ENCODE results near the gene ATG3. TPM values are rescaled to one million over a fixed set of nuclear protein-coding genes. Genes with fewer than 3 reads are reported as not detected.
"Not testable (repeated sequence)": the region's sequence is repeated elsewhere in the genome, so short reads cannot be mapped to it uniquely, and the experiment has no call there.

Gene ATG3
- total RNA-seq, 1 donor from 2014 or later = 49.7 TPM

DNA sequence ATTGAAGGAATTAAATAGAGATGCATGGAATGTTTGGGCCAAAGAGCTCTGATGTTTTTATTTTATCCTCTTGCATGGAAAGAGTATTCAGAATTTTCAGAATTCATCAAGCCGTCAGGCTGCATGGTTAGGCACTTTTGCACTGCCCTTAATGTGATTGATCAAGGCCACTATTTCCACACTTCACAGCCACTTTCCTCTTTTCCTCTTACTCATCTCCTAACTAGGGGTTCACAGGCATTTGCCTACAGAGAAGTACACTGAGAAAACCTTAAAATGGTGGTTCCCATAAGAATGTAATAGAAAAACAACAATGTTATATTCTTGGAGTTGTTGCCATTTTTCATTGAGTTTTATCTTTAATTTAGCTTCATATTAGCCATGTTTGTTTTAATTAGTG, 10.9 kb upstream of the ATG3 start:
- H3K4me3 ChIP-seq (ENCODE audit: low read depth, low read length) = no peak overlapping the region
- DNase-seq (ENCODE audit: low read depth) = no peak
- H3K27me3 ChIP-seq (ENCODE audit: control insufficient read depth, insufficient read depth, low read length) = no peaks in the 10 kb centered on the region
- no peaks in the 10 kb centered on the region for H3K36me3 ChIP-seq (ENCODE audit: control insufficient read depth, insufficient read depth, low read length)
- TF ChIP-seq, protein P1, sequence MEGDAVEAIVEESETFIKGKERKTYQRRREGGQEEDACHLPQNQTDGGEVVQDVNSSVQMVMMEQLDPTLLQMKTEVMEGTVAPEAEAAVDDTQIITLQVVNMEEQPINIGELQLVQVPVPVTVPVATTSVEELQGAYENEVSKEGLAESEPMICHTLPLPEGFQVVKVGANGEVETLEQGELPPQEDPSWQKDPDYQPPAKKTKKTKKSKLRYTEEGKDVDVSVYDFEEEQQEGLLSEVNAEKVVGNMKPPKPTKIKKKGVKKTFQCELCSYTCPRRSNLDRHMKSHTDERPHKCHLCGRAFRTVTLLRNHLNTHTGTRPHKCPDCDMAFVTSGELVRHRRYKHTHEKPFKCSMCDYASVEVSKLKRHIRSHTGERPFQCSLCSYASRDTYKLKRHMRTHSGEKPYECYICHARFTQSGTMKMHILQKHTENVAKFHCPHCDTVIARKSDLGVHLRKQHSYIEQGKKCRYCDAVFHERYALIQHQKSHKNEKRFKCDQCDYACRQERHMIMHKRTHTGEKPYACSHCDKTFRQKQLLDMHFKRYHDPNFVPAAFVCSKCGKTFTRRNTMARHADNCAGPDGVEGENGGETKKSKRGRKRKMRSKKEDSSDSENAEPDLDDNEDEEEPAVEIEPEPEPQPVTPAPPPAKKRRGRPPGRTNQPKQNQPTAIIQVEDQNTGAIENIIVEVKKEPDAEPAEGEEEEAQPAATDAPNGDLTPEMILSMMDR (IDR thresholded peaks at IDR 0.05; ENCODE audit: insufficient read depth, low read length, poor library complexity, severe bottlenecking) = no peak

DNA sequence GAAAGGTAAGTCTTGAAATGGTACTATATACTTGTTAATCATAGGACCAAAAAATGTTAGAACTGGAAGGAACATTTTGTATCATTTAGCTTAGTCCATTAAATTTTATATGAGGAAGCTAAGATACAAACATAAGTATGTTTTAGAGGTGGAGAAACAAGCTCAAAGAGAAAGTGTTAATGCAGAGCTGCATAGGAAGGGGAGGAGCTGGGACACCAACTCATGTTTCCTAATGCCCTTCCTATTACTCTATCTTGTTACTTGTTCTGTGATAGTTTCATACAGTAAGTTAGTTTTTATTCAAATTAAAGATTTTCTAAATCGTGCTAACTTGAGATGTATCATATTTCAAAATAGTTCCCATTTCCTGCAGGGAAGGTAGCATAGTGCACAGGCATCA, 7.5 kb upstream of the ATG3 start:
- no peak for DNase-seq (ENCODE audit: low read depth)
- Histone ChIP-seq H3K36me3 (ENCODE audit: control insufficient read depth, insufficient read depth, low read length) (no peaks in the 10 kb centered on the region), H3K4me3 (ENCODE audit: low read depth, low read length) (no peak overlapping the region), H3K27me3 (ENCODE audit: control insufficient read depth, insufficient read depth, low read length) (no peaks in the 10 kb centered on the region)
- TF ChIP-seq, protein P1 (IDR thresholded peaks at IDR 0.05; ENCODE audit: insufficient read depth, low read length, poor library complexity, severe bottlenecking) = no peak

DNA sequence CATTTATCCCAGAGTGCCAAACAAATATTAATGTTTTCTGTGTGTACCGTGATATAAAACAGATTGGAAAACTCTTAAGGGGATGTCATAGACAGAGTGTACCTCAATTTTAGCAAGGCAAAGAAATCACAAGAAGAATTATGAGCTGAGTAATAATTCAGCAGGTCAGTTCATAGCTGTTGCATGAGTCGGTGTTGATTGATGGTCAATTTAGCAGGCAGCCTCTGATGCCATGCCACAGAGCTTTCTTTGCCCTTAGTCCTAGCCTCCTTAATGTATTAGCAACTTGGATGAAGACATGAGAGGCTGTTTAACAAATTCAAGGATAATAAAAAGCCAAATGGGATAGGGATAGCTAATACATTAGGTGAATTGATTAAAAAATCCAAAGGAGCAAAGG, 6.9 kb upstream of the ATG3 start:
- Histone ChIP-seq H3K36me3 (ENCODE audit: control insufficient read depth, insufficient read depth, low read length) (no peaks in the 10 kb centered on the region), H3K27me3 (ENCODE audit: control insufficient read depth, insufficient read depth, low read length) (no peaks in the 10 kb centered on the region), H3K4me3 (ENCODE audit: low read depth, low read length) (no peak overlapping the region)
- no peak for DNase-seq (ENCODE audit: low read depth)
- TF ChIP-seq, protein P1 (IDR thresholded peaks at IDR 0.05; ENCODE audit: insufficient read depth, low read length, poor library complexity, severe bottlenecking) = no peak

DNA sequence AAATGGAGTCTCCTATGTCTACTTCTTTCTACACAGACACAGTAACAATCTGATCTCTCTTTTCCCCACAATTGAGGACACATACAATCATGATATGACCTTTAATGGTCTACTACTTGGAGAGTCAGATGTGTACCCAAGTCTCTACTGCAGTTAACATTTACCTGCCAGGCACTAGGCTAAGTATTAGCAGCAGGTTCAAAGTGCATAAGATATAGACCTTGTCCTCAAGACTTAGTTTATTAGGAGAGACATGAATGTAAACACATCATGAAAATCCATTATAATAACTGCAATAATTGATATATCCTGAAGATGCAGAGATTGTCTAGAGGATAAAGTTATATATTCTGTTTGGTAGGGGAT, 3.2 kb upstream of the ATG3 start:
- TF ChIP-seq, protein P1 (IDR thresholded peaks at IDR 0.05; ENCODE audit: insufficient read depth, low read length, poor library complexity, severe bottlenecking) = no peak
- no peak for DNase-seq (ENCODE audit: low read depth)
- Histone ChIP-seq H3K4me3 (ENCODE audit: low read depth, low read length) (no peak overlapping the region), H3K36me3 (ENCODE audit: control insufficient read depth, insufficient read depth, low read length) (no peaks in the 10 kb centered on the region), H3K27me3 (ENCODE audit: control insufficient read depth, insufficient read depth, low read length) (no peaks in the 10 kb centered on the region)

DNA sequence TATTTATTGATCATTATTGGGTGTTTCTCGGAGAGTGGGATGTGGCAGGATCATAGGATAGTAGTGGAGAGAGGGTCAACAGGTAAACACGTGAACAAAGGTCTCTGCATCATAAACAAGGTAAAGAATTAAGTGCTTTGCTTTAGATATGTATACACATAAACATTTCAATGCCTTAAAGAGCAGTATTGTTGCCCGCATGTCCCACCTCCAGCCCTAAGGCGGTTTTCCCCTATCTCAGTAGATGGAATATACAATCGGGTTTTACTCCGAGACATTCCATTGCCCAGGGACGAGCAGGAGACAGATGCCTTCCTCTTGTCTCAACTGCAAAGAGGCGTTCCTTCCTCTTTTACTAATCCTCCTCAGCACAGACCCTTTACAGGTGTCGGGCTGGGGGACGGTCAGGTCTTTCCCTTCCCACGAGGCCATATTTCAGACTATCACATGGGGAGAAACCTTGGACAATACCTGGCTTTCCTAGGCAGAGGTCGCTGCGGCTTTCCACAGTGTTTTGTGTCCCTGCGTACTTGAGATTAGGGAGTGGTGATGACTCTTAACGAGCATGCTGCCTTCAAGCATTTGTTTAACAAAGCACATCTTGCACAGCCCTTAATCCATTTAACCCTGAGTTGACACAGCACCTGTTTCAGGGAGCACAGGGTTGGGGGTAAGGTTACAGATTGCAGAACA, 2.6 kb upstream of the ATG3 start:
- not testable (repeated sequence) for H3K4me3 ChIP-seq (ENCODE audit: low read depth, low read length); DNase-seq (ENCODE audit: low read depth); H3K27me3 ChIP-seq (ENCODE audit: control insufficient read depth, insufficient read depth, low read length); H3K36me3 ChIP-seq (ENCODE audit: control insufficient read depth, insufficient read depth, low read length)

DNA sequence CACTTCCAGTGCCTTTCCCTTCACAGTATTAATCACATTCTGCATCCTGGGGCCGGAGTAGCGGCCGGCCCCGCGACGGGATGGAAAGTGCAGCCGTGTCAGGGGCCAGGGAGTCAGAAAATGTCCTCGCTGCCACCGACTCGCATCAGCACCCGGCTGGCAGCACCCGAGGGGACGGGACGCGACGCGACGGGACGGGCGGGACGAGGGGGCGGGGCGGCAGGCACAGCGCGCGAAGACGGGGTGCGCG, 353 bp downstream of the ATG3 start:
- Histone ChIP-seq H3K4me3 (ENCODE audit: low read depth, low read length) (peak overlapping the region; percentile 86), H3K27me3 (ENCODE audit: control insufficient read depth, insufficient read depth, low read length) (no peaks in the 10 kb centered on the region), H3K36me3 (ENCODE audit: control insufficient read depth, insufficient read depth, low read length) (no peaks in the 10 kb centered on the region)
- DNase-seq (ENCODE audit: low read depth) = no peak
- TF ChIP-seq, protein P1 (IDR thresholded peaks at IDR 0.05; ENCODE audit: insufficient read depth, low read length, poor library complexity, severe bottlenecking) = no peak

Measured in kidney epithelial cell (primary cell).